Ishikawa (cell line): Measurements from ENCODE around the gene REX1BD.

Source experiments
- CEBPB ChIP-seq: IDR thresholded peaks from 2 replicates; pipeline ENCODE4 v1.6.1; 2012
- CREB1 ChIP-seq: IDR thresholded peaks from 2 replicates; pipeline ENCODE4 v1.6.1; 2012; ENCODE audit warnings: low read depth
- EGR1 ChIP-seq: IDR thresholded peaks from 2 replicates; pipeline ENCODE4 v1.6.1; 2012
- EP300 ChIP-seq: IDR thresholded peaks from 2 replicates; pipeline ENCODE4 v1.6.1; 2012; ENCODE audit warnings: borderline replicate concordance
- FOXM1 ChIP-seq: IDR thresholded peaks from 2 replicates; pipeline ENCODE4 v1.6.1; 2012; ENCODE audit warnings: low read depth, borderline replicate concordance
- MAX ChIP-seq: IDR thresholded peaks from 2 replicates; pipeline ENCODE4 v1.6.1; 2012
- NFIC ChIP-seq: IDR thresholded peaks from 2 replicates; pipeline ENCODE4 v1.6.1; 2012
- RAD21 ChIP-seq: IDR thresholded peaks from 2 replicates; pipeline ENCODE4 v1.6.1; 2012; ENCODE audit warnings: low read depth
- REST ChIP-seq: IDR thresholded peaks from 2 replicates; pipeline ENCODE4 v1.6.1; 2012; ENCODE audit warnings: low read depth, mild to moderate bottlenecking
- TAF1 ChIP-seq: IDR thresholded peaks from 2 replicates; pipeline ENCODE4 v1.6.1; 2012; ENCODE audit warnings: low read depth, mild to moderate bottlenecking
- TCF12 ChIP-seq: IDR thresholded peaks from 2 replicates; pipeline ENCODE4 v1.6.1; 2012; ENCODE audit warnings: low read depth
- TEAD4 ChIP-seq: IDR thresholded peaks from 2 replicates; pipeline ENCODE4 v1.6.1; 2012
- USF1 ChIP-seq: IDR thresholded peaks from 2 replicates; pipeline ENCODE4 v1.6.1; 2012
- YY1 ChIP-seq: IDR thresholded peaks from 2 replicates; pipeline ENCODE4 v1.6.1; 2012; ENCODE audit warnings: low read depth
- ZBTB7A ChIP-seq: IDR thresholded peaks from 2 replicates; pipeline ENCODE4 v1.6.1; 2012; ENCODE audit warnings: low read depth

Gene REX1BD

GRCh38 chr19:18610245-18610555 lies 21.6 kb downstream of the REX1BD start:
- TF ChIP-seq EP300 (no peak), YY1 (no peak), NFIC (no peak), REST (no peak), ZBTB7A (no peak), CEBPB (no peak), TCF12 (no peak), USF1 (no peak), CREB1 (no peak)

- TF ChIP-seq EP300 (peak; percentile 84), EGR1 (no peak), NFIC (peak; percentile 67; the same call in 1 of the 2 replicates), CREB1 (no peak), TCF12 (peak; percentile 93), TAF1 (no peak), CEBPB (peak; percentile 11; the same call in 1 of the 2 replicates), TEAD4 (peak; percentile 82), RAD21 (no peak), REST (no peak), MAX (peak; percentile 8; the same call in 1 of the 2 replicates), USF1 (no peak), FOXM1 (peak; percentile 65), ZBTB7A (peak; percentile 97), YY1 (peak; percentile 56)
These were observed 22.1 kb downstream of the REX1BD start for GRCh38 chr19:18610556-18611326.

- TF ChIP-seq ZBTB7A (peak; percentile 59; the same call in 1 of the 2 replicates), RAD21 (no peak), NFIC (no peak), FOXM1 (no peak), MAX (0 out of 2 replicates have a peak, but pooled peaks have one; percentile 14), EGR1 (peak; percentile 95), USF1 (no peak), CEBPB (no peak), TAF1 (no peak)
These were observed 22.9 kb downstream of the REX1BD start for GRCh38 chr19:18611327-18612050.

GRCh38 chr19:18612051-18612771 lies 23.6 kb downstream of the REX1BD start:
- TF ChIP-seq REST (no peak), EGR1 (no peak), USF1 (no peak), TEAD4 (no peak), TCF12 (no peak), RAD21 (no peak), ZBTB7A (no peak), CEBPB (no peak)
